ENCODE measurements around the gene SMAD3. TPM values are rescaled to one million over a fixed set of nuclear protein-coding genes. Genes with fewer than 3 reads are reported as not detected.

Gene SMAD3
- total RNA-seq, 1 donor from 2014 or later = 12.5 TPM

DNA sequence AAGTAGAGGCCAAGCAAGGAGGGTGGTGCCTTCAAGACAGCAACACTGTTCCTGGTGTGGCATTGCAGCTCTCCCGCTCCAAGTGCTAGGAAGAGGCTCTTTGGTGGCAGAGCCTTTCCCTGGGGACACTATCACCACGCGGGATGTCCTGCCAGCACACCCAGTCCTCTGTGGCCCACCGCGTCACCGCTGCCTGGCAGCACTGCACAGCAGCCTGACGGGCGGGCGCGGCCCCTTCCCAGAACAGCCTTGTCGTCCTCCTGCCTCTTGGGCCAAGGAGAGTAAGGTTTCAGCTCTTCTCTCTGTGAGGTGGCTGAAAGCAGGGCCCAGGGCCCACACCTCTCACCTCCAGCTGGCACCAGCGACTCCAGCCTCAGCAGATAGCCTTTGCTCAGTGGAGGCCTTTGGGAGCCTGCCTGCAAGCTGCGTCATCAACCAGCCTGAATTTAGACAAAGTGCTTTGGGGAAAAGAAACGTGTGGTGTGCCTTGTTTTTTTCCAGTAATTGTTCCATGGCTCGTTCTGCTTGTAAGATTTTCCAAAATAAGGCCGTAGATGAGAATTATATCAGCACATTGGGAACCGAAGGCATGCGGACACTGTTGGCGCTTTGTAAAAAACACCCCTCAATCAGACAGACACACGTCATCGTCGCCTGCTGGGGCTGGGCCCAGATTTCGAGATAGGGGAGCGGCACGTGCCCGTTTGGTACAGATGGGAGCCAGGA is 124.1 kb downstream of the SMAD3 start:
- Mint-ChIP-seq H3K4me1 (no peaks in the 10 kb centered on the region), H3K36me3 (peaks cover 41% of the 10 kb centered on the region), H3K9me3 (no peaks in the 10 kb centered on the region), H3K27me3 (ENCODE audit: insufficient read depth, low read depth) (peaks cover 3% of the 10 kb centered on the region), H3K4me3 (no peak overlapping the region), H3K27ac (no peak overlapping the region)
- Histone ChIP-seq H3K9ac (no peak overlapping the region), H3K36me3 (no peaks in the 10 kb centered on the region), H3F3A (ENCODE audit: low read depth) (no peaks in the 10 kb centered on the region), H3K4me1 (no peaks in the 10 kb centered on the region), H3K4me3 (no peak overlapping the region), H3K4me2 (no peak overlapping the region), H3K9me3 (ENCODE audit: low read depth) (no peaks in the 10 kb centered on the region), H3K27ac (no peak overlapping the region), H3K79me2 (ENCODE audit: low read depth) (no peaks in the 10 kb centered on the region), H3K27me3 (no peaks in the 10 kb centered on the region), H2AFZ (replicated peaks) (no peak overlapping the region), H4K20me1 (ENCODE audit: low read depth) (no peaks in the 10 kb centered on the region)
- DNase-seq (ENCODE audit: low spot score) = no peak
- TF ChIP-seq, protein P1, sequence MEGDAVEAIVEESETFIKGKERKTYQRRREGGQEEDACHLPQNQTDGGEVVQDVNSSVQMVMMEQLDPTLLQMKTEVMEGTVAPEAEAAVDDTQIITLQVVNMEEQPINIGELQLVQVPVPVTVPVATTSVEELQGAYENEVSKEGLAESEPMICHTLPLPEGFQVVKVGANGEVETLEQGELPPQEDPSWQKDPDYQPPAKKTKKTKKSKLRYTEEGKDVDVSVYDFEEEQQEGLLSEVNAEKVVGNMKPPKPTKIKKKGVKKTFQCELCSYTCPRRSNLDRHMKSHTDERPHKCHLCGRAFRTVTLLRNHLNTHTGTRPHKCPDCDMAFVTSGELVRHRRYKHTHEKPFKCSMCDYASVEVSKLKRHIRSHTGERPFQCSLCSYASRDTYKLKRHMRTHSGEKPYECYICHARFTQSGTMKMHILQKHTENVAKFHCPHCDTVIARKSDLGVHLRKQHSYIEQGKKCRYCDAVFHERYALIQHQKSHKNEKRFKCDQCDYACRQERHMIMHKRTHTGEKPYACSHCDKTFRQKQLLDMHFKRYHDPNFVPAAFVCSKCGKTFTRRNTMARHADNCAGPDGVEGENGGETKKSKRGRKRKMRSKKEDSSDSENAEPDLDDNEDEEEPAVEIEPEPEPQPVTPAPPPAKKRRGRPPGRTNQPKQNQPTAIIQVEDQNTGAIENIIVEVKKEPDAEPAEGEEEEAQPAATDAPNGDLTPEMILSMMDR (IDR thresholded peaks at IDR 0.05) = no peak
- no peak for TF ChIP-seq EZH2phosphoT487 (IDR thresholded peaks at IDR 0.05)
- TF ChIP-seq EZH2 (IDR thresholded peaks at IDR 0.05) = no peak

DNA sequence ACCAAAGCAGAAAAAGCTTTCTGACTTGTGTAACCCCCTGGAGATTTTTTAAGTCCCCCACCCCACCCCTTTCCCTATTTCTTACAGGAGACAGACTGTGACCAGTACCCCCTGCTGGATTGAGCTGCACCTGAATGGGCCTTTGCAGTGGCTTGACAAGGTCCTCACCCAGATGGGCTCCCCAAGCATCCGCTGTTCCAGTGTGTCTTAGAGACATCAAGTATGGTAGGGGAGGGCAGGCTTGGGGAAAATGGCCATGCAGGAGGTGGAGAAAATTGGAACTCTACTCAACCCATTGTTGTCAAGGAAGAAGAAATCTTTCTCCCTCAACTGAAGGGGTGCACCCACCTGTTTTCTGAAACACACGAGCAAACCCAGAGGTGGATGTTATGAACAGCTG is 124.9 kb downstream of the SMAD3 start:
- Mint-ChIP-seq H3K27ac (no peak overlapping the region), H3K4me1 (no peaks in the 10 kb centered on the region), H3K27me3 (ENCODE audit: insufficient read depth, low read depth) (peaks cover 5% of the 10 kb centered on the region), H3K9me3 (no peaks in the 10 kb centered on the region), H3K36me3 (peaks cover 42% of the 10 kb centered on the region), H3K4me3 (no peak overlapping the region)
- H3K4me1 ChIP-seq = no peaks in the 10 kb centered on the region
- no peak overlapping the region for H3K27ac ChIP-seq
- H2AFZ ChIP-seq (replicated peaks) = no peak overlapping the region
- H3F3A ChIP-seq (ENCODE audit: low read depth) = no peaks in the 10 kb centered on the region
- DNase-seq (ENCODE audit: low spot score) = no peak
- no peaks in the 10 kb centered on the region for H3K27me3 ChIP-seq
- no peaks in the 10 kb centered on the region for H3K79me2 ChIP-seq (ENCODE audit: low read depth)
- H4K20me1 ChIP-seq (ENCODE audit: low read depth) = no peaks in the 10 kb centered on the region
- H3K9me3 ChIP-seq (ENCODE audit: low read depth) = no peaks in the 10 kb centered on the region
- no peak overlapping the region for H3K4me3 ChIP-seq
- H3K9ac ChIP-seq = no peak overlapping the region
- H3K36me3 ChIP-seq = no peaks in the 10 kb centered on the region
- H3K4me2 ChIP-seq = no peak overlapping the region
- TF ChIP-seq EZH2 (IDR thresholded peaks at IDR 0.05) (no peak), EZH2phosphoT487 (IDR thresholded peaks at IDR 0.05) (no peak)
- TF ChIP-seq, protein P1 (IDR thresholded peaks at IDR 0.05) = no peak

DNA sequence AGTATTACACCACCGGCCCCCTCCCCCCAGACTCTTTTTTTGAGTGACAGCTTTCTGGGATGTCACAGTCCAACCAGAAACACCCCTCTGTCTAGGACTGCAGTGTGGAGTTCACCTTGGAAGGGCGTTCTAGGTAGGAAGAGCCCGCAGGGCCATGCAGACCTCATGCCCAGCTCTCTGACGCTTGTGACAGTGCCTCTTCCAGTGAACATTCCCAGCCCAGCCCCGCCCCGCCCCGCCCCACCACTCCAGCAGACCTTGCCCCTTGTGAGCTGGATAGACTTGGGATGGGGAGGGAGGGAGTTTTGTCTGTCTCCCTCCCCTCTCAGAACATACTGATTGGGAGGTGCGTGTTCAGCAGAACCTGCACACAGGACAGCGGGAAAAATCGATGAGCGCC is 125.4 kb downstream of the SMAD3 start:
- Histone ChIP-seq H3K79me2 (ENCODE audit: low read depth) (no peaks in the 10 kb centered on the region), H3K36me3 (no peaks in the 10 kb centered on the region), H3F3A (ENCODE audit: low read depth) (no peaks in the 10 kb centered on the region), H3K4me3 (no peak overlapping the region), H3K27me3 (no peaks in the 10 kb centered on the region), H3K9ac (no peak overlapping the region), H2AFZ (replicated peaks) (no peak overlapping the region), H3K4me2 (no peak overlapping the region), H4K20me1 (ENCODE audit: low read depth) (no peaks in the 10 kb centered on the region), H3K9me3 (ENCODE audit: low read depth) (no peaks in the 10 kb centered on the region), H3K27ac (no peak overlapping the region), H3K4me1 (no peaks in the 10 kb centered on the region)
- Mint-ChIP-seq H3K27me3 (ENCODE audit: insufficient read depth, low read depth) (peaks cover 7% of the 10 kb centered on the region), H3K4me1 (no peaks in the 10 kb centered on the region), H3K27ac (no peak overlapping the region), H3K36me3 (peaks cover 46% of the 10 kb centered on the region), H3K4me3 (no peak overlapping the region), H3K9me3 (no peaks in the 10 kb centered on the region)
- DNase-seq (ENCODE audit: low spot score) = no peak
- TF ChIP-seq EZH2phosphoT487 (IDR thresholded peaks at IDR 0.05) = no peak
- no peak for TF ChIP-seq EZH2 (IDR thresholded peaks at IDR 0.05)
- TF ChIP-seq, protein P1 (IDR thresholded peaks at IDR 0.05) = no peak
